Lung (tissue), 12 donors: ENCODE measurements around the gene PDZRN4. TPM values are rescaled to one million over a fixed set of nuclear protein-coding genes. Genes with fewer than 3 reads are reported as not detected.

Experiments
- ATAC-seq: fragments of 200-7000 bp; cut with Tn5 transposase; one replicate; pipeline ENCODE4 v1.9.1; 2020; ENCODE audit warnings: moderate number of reproducible peaks; ENCODE audit not compliant: insufficient read depth, low FRiP score
- DNase-seq, 3 donors: peaks; one replicate each; pipeline ENCODE4 v3.0.0-alpha.2; 2013 to 2017
- H3K27ac ChIP-seq, 2 donors: one replicate each; pipeline ENCODE4 v1.5.1; 2013; ENCODE audit warnings: mild to moderate bottlenecking in 2 of 2, moderate library complexity in 2 of 2, control low read depth in 1 of 2, inconsistent platforms in 1 of 2, low read depth in 1 of 2, low read length in 1 of 2
- H3K27me3 ChIP-seq, 3 donors: one replicate each; pipeline ENCODE4 v1.5.1; 2013; ENCODE audit warnings: low read length in 2 of 3; ENCODE audit not compliant: control insufficient read depth in 3 of 3, insufficient read depth in 3 of 3
- H3K36me3 ChIP-seq, 4 donors: one replicate each; pipeline ENCODE4 v1.5.1; 2013; ENCODE audit warnings: low read length in 4 of 4, mild to moderate bottlenecking in 1 of 4, moderate library complexity in 1 of 4; ENCODE audit not compliant: control insufficient read depth in 4 of 4, insufficient read depth in 4 of 4
- H3K4me1 ChIP-seq, 5 donors: one replicate each; pipeline ENCODE4 v1.5.1; 2013; ENCODE audit warnings: low read length in 5 of 5, mild to moderate bottlenecking in 2 of 5, moderate library complexity in 1 of 5; ENCODE audit not compliant: control insufficient read depth in 5 of 5, insufficient read depth in 5 of 5
- H3K4me3 ChIP-seq: one replicate; pipeline ENCODE4 v1.5.1; 2013; ENCODE audit warnings: mild to moderate bottlenecking, control low read depth, moderate library complexity
- H3K9ac ChIP-seq, 2 donors: one replicate each; pipeline ENCODE4 v1.5.1; 2013; ENCODE audit warnings: low read length in 2 of 2, control low read depth in 1 of 2; ENCODE audit not compliant: insufficient read depth in 1 of 2
- H3K9me3 ChIP-seq, 4 donors: one replicate each; pipeline ENCODE4 v1.5.1; 2013; ENCODE audit warnings: low read length in 3 of 4, mild to moderate bottlenecking in 1 of 4, moderate library complexity in 1 of 4; ENCODE audit not compliant: control insufficient read depth in 4 of 4, insufficient read depth in 3 of 4
- WGBS, 2 donors: extraction: QIAGEN DNeasy Blood & Tissue Kit; methylation state at CpG; one replicate each; pipeline ENCODE4 v1.1.7; 2013; 5-methylcytosine and 5-hydroxymethylcytosine counted together
- polyA plus RNA-seq, 2 donors: library from polyadenylated mRNA; stranded (reverse); fragments of 200-250 nt; gene quantifications; one replicate each; pipeline ENCODE4 v1.2.1, GENCODE V29; 2013
- total RNA-seq, 2 donors: library from RNA; depleted of rRNA in 1 of 2; stranded (reverse); fragments of >200 nt in 1 of 2; gene quantifications; one replicate each; pipeline ENCODE4 v1.2.1, GENCODE V29; 2014 to 2021
- TF ChIP-seq, protein P1 (sequence below): IDR thresholded peaks from 2 replicates; pipeline ENCODE4 v1.5.1; 2012; ENCODE audit warnings: mild to moderate bottlenecking; ENCODE audit errors: control extremely low read depth, extremely low read depth
- donor health status: control.
- donor health status: control.
- donor health status: Bipolar disorder and iron deficiency.
- donor health status: healthy.
- donor health status: DM: yes; HTN: yes; CAD: no.

Gene PDZRN4
- total and polyA plus RNA-seq, 4 donors: 0.05 to 0.54 (median 0.32) TPM

DNA sequence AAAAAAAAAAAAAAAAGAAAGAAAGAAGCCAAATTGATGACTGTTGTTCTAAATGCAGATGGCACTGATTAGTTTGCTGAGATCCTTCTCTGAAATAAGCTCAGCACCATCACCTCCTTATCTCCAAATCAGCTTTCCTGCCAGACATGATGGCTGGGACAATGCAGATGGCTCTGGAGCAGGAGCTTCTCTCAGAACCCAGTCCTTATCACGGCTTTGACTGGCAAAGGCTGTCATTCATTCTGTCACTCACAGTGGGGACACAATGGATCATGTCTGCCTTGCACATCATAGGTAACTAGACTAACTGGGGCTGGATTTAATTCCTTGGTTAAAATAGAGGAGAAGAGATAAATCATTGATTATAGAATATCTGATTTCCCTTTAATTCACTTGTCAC lies 146.3 kb downstream of the PDZRN4 start:
- no peak for ATAC-seq
- 47 to 66% methylated on average over 1 of the region's 1 CpG for WGBS, 2 donors
- Histone ChIP-seq H3K9ac (no peak overlapping the region), H3K36me3 (no peaks in the 10 kb centered on the region), H3K4me3 (no peak overlapping the region), H3K27me3 (no peaks in the 10 kb centered on the region), H3K4me1 (no peaks in the 10 kb centered on the region), H3K27ac (no peak overlapping the region), H3K9me3 (no peaks in the 10 kb centered on the region)
- TF ChIP-seq, protein P1, sequence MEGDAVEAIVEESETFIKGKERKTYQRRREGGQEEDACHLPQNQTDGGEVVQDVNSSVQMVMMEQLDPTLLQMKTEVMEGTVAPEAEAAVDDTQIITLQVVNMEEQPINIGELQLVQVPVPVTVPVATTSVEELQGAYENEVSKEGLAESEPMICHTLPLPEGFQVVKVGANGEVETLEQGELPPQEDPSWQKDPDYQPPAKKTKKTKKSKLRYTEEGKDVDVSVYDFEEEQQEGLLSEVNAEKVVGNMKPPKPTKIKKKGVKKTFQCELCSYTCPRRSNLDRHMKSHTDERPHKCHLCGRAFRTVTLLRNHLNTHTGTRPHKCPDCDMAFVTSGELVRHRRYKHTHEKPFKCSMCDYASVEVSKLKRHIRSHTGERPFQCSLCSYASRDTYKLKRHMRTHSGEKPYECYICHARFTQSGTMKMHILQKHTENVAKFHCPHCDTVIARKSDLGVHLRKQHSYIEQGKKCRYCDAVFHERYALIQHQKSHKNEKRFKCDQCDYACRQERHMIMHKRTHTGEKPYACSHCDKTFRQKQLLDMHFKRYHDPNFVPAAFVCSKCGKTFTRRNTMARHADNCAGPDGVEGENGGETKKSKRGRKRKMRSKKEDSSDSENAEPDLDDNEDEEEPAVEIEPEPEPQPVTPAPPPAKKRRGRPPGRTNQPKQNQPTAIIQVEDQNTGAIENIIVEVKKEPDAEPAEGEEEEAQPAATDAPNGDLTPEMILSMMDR: no peak
- DNase-seq: no peak

DNA sequence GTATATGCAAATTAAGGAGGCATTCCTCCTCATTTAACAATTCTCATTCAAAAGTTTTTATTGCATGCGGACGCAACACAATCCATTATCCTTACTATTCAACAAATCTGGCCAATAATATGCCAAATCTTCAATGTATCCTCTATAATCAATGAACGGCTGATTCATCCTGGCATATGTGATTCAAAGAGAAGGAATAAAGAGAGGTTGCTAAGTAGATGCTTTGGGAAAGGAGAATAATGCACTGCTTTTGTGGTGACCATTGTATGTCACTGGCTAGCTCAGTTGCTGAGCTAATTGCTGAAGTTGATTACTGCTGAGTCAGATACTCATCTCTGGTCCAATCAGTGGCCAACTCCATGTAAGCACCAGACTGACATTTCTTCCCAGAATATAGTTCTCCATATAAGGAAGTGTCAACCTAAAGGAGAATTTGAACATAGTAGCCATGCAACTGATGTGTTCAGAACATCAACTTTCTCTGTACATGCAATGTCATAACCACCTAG lies 148.0 kb downstream of the PDZRN4 start:
- H3K4me3 ChIP-seq: no peak overlapping the region
- no peaks in the 10 kb centered on the region for H3K36me3 ChIP-seq
- DNase-seq: no peak
- no peak for ATAC-seq
- WGBS, 2 donors: 31 to 62% methylated on average over 3 of the region's 3 CpGs
- no peak overlapping the region for H3K27ac ChIP-seq
- H3K9me3 ChIP-seq: no peaks in the 10 kb centered on the region
- H3K4me1 ChIP-seq: no peaks in the 10 kb centered on the region
- H3K9ac ChIP-seq: no peak overlapping the region
- TF ChIP-seq, protein P1: no peak
- H3K27me3 ChIP-seq: no peaks in the 10 kb centered on the region

DNA sequence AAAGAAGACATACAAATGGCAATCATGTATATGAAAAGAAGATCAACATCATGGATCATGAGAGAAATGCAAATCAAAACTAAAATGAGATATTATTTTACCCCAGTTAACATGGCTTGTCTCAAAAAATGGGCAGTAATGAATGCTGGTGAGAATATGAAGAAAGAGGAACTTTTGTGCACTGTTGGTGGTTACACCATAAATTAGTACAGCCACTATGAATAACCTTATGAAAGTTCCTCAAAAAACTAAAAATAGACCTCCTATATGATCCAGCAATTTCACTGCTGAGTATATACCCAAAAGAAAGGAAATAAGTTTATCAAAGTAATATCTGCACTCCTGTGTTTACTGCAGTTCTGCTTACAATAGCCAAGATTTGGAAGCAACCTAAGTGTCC lies 151.7 kb downstream of the PDZRN4 start:
- Histone ChIP-seq H3K36me3 (no peaks in the 10 kb centered on the region), H3K9ac (no peak overlapping the region), H3K9me3 (no peaks in the 10 kb centered on the region), H3K4me1 (no peaks in the 10 kb centered on the region), H3K27me3 (no peaks in the 10 kb centered on the region), H3K4me3 (no peak overlapping the region), H3K27ac (no peak overlapping the region)
- ATAC-seq: no peak
- TF ChIP-seq, protein P1: no peak
- no peak for DNase-seq

DNA sequence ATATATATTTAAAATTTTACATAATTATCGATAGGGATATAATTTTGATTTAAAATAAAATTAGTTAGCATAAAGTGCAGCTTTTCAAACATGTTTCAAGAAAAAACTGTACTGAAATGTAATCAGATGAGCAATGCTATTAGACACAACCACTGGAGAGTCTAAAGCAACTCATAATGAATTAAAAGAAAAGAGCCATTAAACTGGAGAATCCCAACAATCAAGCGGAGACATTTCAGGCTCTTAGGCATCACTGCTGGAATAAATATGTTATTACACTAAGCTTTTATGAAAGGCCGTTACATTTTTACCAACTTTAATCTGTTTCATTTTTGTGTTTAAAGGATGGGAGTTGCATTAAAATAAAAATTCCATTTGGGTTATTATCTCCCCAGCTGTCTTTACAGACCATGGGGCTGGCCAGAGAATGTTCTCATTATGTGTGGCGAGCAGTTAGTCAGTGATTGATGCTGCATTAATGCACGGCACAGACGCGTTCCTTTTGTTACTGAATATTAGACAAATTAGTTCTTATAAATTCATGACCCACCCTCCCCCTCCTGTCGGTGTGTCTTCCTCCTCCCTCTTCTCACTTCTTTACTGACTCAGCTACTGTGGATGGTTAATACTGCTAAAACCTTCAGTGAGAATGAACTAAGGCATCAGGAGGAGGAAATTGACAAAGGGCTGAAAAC lies 156.8 kb downstream of the PDZRN4 start:
- 71 to 75% methylated on average over 8 of the region's 8 CpGs for WGBS, 2 donors
- Histone ChIP-seq H3K4me3 (no peak overlapping the region), H3K36me3 (no peaks in the 10 kb centered on the region), H3K27me3 (no peaks in the 10 kb centered on the region), H3K4me1 (no peaks in the 10 kb centered on the region), H3K9me3 (no peaks in the 10 kb centered on the region), H3K9ac (no peak overlapping the region), H3K27ac (no peak overlapping the region)
- ATAC-seq (no peak), DNase-seq (no peak)
- TF ChIP-seq, protein P1: no peak
